H1 (cell line): ENCODE measurements around the gene TIMM10B. TPM values are rescaled to one million over a fixed set of nuclear protein-coding genes. Genes with fewer than 3 reads are reported as not detected.

ENCODE experiments used
- CTCF ChIA-PET: fragments of 300-600 bp; sonication (Branson Sonifier 250); formaldehyde crosslinking; loops from one replicate; lab custom pipeline; 2021; ENCODE audit not compliant: partially characterized antibody; lab: Charles Lee
- POLR2A ChIA-PET: fragments of 300-600 bp; sonication (Branson Sonifier 250); formaldehyde crosslinking; loops from one replicate; lab custom pipeline; 2021; ENCODE audit warnings: inconsistent platforms; ENCODE audit not compliant: partially characterized antibody; lab: Charles Lee
- DNase-seq, 2 experiments: peaks; one replicate each; pipeline versions ENCODE4 v3.0.0 to v3.0.0-alpha.2; 2010 to 2022; ENCODE audit warnings: low spot score in 2 of 2, low read depth in 1 of 2, mixed read lengths in 1 of 2
- FAIRE-seq: peaks from 2 replicates; lab custom pipeline; 2011; peaks lifted over from hg19 to GRCh38; lab: Jason Lieb, UNC
- H2AFZ ChIP-seq: 2 replicates; pipeline ENCODE4 v1.8.1; 2012; ENCODE audit warnings: low read length, inconsistent platforms
- H2AK5ac ChIP-seq: 2 replicates; pipeline ENCODE4 v1.6.1; 2013; ENCODE audit warnings: low read depth, low read length
- H2BK120ac ChIP-seq: replicated peaks from 2 replicates; pipeline ENCODE3; 2013; ENCODE audit warnings: low read depth, low read length, inconsistent platforms
- H2BK12ac ChIP-seq: 2 replicates; pipeline ENCODE4 v1.6.1; 2013; ENCODE audit warnings: low read depth, low read length
- H2BK15ac ChIP-seq: 2 replicates; pipeline ENCODE4 v1.6.1; 2013; ENCODE audit warnings: low read length
- H2BK20ac ChIP-seq: 2 replicates; pipeline ENCODE4 v1.6.1; 2013; ENCODE audit warnings: low read length
- H2BK5ac ChIP-seq: 2 replicates; pipeline ENCODE4 v1.6.1; 2013; ENCODE audit warnings: low read depth, low read length
- H3K14ac ChIP-seq: 2 replicates; pipeline ENCODE4 v1.6.1; 2013; ENCODE audit warnings: inconsistent platforms; ENCODE audit not compliant: insufficient read length
- H3K18ac ChIP-seq: 2 replicates; pipeline ENCODE4 v1.6.1; 2013; ENCODE audit warnings: low read length; ENCODE audit errors: extremely low read depth
- H3K23ac ChIP-seq: 2 replicates; pipeline ENCODE4 v1.6.1; 2013; ENCODE audit warnings: inconsistent platforms; ENCODE audit not compliant: insufficient read length
- H3K23me2 ChIP-seq: 2 replicates; pipeline ENCODE4 v1.6.1; 2013; ENCODE audit warnings: low read depth, low read length
- H3K27ac ChIP-seq: 2 replicates; pipeline ENCODE4 v1.6.1; 2011; ENCODE audit warnings: low read depth, low read length, inconsistent platforms
- H3K27me3 ChIP-seq, 4 experiments: replicated peaks in 1 of 4; 1 replicate in 1 of 4; 2 replicates in 3 of 4; pipeline versions ENCODE4 v1.6.1 to v1.8.1; 2011 to 2013; ENCODE audit warnings: low read length in 3 of 4, mild to moderate bottlenecking in 3 of 4, inconsistent platforms in 2 of 4, mixed read lengths in 2 of 4, moderate library complexity in 1 of 4; ENCODE audit not compliant: control insufficient read depth in 3 of 4, insufficient read depth in 3 of 4; ENCODE audit errors: extremely low read depth in 1 of 4
- H3K36me3 ChIP-seq, 4 experiments: 2 replicates each; pipeline versions ENCODE4 v1.6.1 to v1.8.1; 2011 to 2013; ENCODE audit warnings: mild to moderate bottlenecking in 4 of 4, low read length in 3 of 4, moderate library complexity in 2 of 4, control low read depth in 1 of 4, inconsistent platforms in 1 of 4; ENCODE audit not compliant: insufficient read depth in 4 of 4, control insufficient read depth in 2 of 4
- H3K4ac ChIP-seq: replicated peaks from 2 replicates; pipeline ENCODE3; 2013; ENCODE audit warnings: low read length, low read depth, mixed read lengths, inconsistent platforms; ENCODE audit not compliant: insufficient read length
- H3K4me1 ChIP-seq, 4 experiments: replicated peaks in 1 of 4; 1 replicate in 1 of 4; 2 replicates in 3 of 4; pipeline versions ENCODE4 v1.6.1 to v1.8.1; 2011 to 2013; ENCODE audit warnings: low read length in 3 of 4, inconsistent platforms in 2 of 4, mixed read lengths in 1 of 4; ENCODE audit not compliant: insufficient read depth in 4 of 4, control insufficient read depth in 3 of 4
- H3K4me2 ChIP-seq, 2 experiments: 2 replicates each; pipeline versions ENCODE4 v1.6.1 to v1.8.1; 2011 to 2013; ENCODE audit warnings: low read depth in 2 of 2, low read length in 2 of 2, control low read depth in 1 of 2, inconsistent platforms in 1 of 2, mild to moderate bottlenecking in 1 of 2; ENCODE audit not compliant: insufficient read depth in 1 of 2
- H3K4me3 ChIP-seq, 4 experiments: fragments of 200-600, 300-600 bp in 1 of 4; sonication (generic), shearing (Covaris generic), sonication (Bioruptor Twin) in 1 of 4; 2 replicates each; pipeline versions ENCODE4 v1.5.1 to v1.8.1; 2011 to 2016; ENCODE audit warnings: low read length in 4 of 4, low read depth in 3 of 4, control low read depth in 2 of 4, inconsistent platforms in 2 of 4, mild to moderate bottlenecking in 2 of 4, mixed read lengths in 1 of 4, moderate library complexity in 1 of 4; ENCODE audit not compliant: insufficient read depth in 2 of 4; ENCODE audit errors: extremely low read depth in 1 of 4
- H3K56ac ChIP-seq: replicated peaks from 2 replicates; pipeline ENCODE3; 2013; ENCODE audit warnings: low read depth, mild to moderate bottlenecking, mixed read lengths, low read length, inconsistent platforms; ENCODE audit not compliant: insufficient read length
- H3K79me1 ChIP-seq: 2 replicates; pipeline ENCODE4 v1.6.1; 2013; ENCODE audit warnings: low read depth, low read length, control low read depth
- H3K79me2 ChIP-seq, 2 experiments: 2 replicates each; pipeline versions ENCODE4 v1.6.1 to v1.8.1; 2012 to 2013; ENCODE audit warnings: low read length in 2 of 2, mild to moderate bottlenecking in 2 of 2, inconsistent platforms in 1 of 2; ENCODE audit not compliant: insufficient read depth in 2 of 2, control insufficient read depth in 1 of 2
- H3K9ac ChIP-seq, 4 experiments: replicated peaks in 1 of 4; 1 replicate in 1 of 4; 2 replicates in 3 of 4; pipeline versions ENCODE4 v1.6.1 to v1.8.1; 2011 to 2013; ENCODE audit warnings: low read depth in 3 of 4, low read length in 3 of 4, control low read depth in 2 of 4, mild to moderate bottlenecking in 2 of 4, moderate library complexity in 2 of 4, inconsistent platforms in 1 of 4; ENCODE audit errors: extremely low read depth in 1 of 4
- H3K9me3 ChIP-seq, 2 experiments: 2 replicates each; pipeline versions ENCODE4 v1.6.1 to v1.8.1; 2012 to 2013; ENCODE audit warnings: mild to moderate bottlenecking in 2 of 2, moderate library complexity in 2 of 2, control low read depth in 1 of 2, inconsistent platforms in 1 of 2, low read depth in 1 of 2, low read length in 1 of 2, mixed read lengths in 1 of 2; ENCODE audit not compliant: insufficient read depth in 2 of 2
- H4K20me1 ChIP-seq, 2 experiments: replicated peaks in 1 of 2; 2 replicates each; pipeline versions ENCODE3 to v1.8.1; 2011 to 2013; ENCODE audit warnings: inconsistent platforms in 2 of 2, low read length in 2 of 2, mild to moderate bottlenecking in 1 of 2; ENCODE audit not compliant: insufficient read depth in 2 of 2, control insufficient read depth in 1 of 2
- H4K5ac ChIP-seq: 2 replicates; pipeline ENCODE4 v1.6.1; 2013; ENCODE audit warnings: low read length, low read depth, mixed read lengths, inconsistent platforms; ENCODE audit not compliant: insufficient read length
- H4K8ac ChIP-seq: 2 replicates; pipeline ENCODE4 v1.8.0; 2013; ENCODE audit warnings: mild to moderate bottlenecking, moderate library complexity, low read length, inconsistent platforms; ENCODE audit not compliant: insufficient read depth; ENCODE audit errors: extremely low read depth
- H4K91ac ChIP-seq: replicated peaks from 2 replicates; pipeline ENCODE3; 2013; ENCODE audit warnings: low read length, mixed read lengths, inconsistent platforms; ENCODE audit not compliant: insufficient read length
- FOSL1 ChIP-seq: IDR thresholded peaks from 2 replicates; pipeline ENCODE4 v1.6.1; 2011; ENCODE audit warnings: mild to moderate bottlenecking, low read depth, low read length, moderate library complexity; ENCODE audit not compliant: insufficient read depth
- HDAC6 ChIP-seq: IDR thresholded peaks from one replicate; pipeline ENCODE4 v1.7.1; 2012; ENCODE audit warnings: low read depth, mild to moderate bottlenecking, inconsistent platforms, low read length, moderate library complexity
- KDM1A ChIP-seq: fragments of 200-600, 300-600 bp; sonication (generic); IDR thresholded peaks from 2 replicates; pipeline ENCODE4 v1.7.1; 2016; ENCODE audit warnings: mild to moderate bottlenecking, low read length, borderline replicate concordance
- POLR2A ChIP-seq, 2 experiments: IDR thresholded peaks; 1 replicate in 1 of 2; 2 replicates in 1 of 2; pipeline ENCODE4 v1.6.1; 2011; ENCODE audit warnings: low read depth in 2 of 2, low read length in 2 of 2, mild to moderate bottlenecking in 2 of 2; ENCODE audit errors: control extremely low read depth in 1 of 2
- SIN3A ChIP-seq, 2 experiments: IDR thresholded peaks in 1 of 2; conservative IDR thresholded peaks in 1 of 2; 2 replicates each; pipeline ENCODE4 v1.6.1; 2011 to 2012; ENCODE audit warnings: low read length in 2 of 2, improper control_type of control experiment in 1 of 2, low read depth in 1 of 2, mild to moderate bottlenecking in 1 of 2
- SIX5 ChIP-seq: IDR thresholded peaks from 2 replicates; pipeline ENCODE4 v1.6.1; 2011; ENCODE audit warnings: mild to moderate bottlenecking, low read depth, low read length
- SP4 ChIP-seq: IDR thresholded peaks from 2 replicates; pipeline ENCODE4 v1.6.1; 2012; ENCODE audit warnings: low read length, inconsistent platforms
- TCF12 ChIP-seq: IDR thresholded peaks from 2 replicates; pipeline ENCODE4 v1.6.1; 2011; ENCODE audit warnings: low read depth, mild to moderate bottlenecking, low read length
- WGBS, 2 experiments: shearing (Covaris generic) in 1 of 2; methylation state at CpG; one replicate each; pipeline versions ENCODE4 v1.1.6 to v1.1.7; 2013 to 2015; ENCODE audit warnings: low lambda C conversion rate in 2 of 2, mixed read lengths in 2 of 2, inconsistent platforms in 1 of 2, low coverage in 1 of 2, missing lambda C conversion rate in 1 of 2; ENCODE audit not compliant: insufficient replicate concordance in 2 of 2, insufficient coverage in 1 of 2, insufficient read length in 1 of 2; ENCODE audit errors: extremely low coverage in 1 of 2, missing lambda C conversion rate in 1 of 2; 5-methylcytosine and 5-hydroxymethylcytosine counted together
- polyA plus RNA-seq, 7 experiments: library from polyadenylated mRNA; depleted of rRNA in 3 of 7; stranded (reverse) in 5 of 7; unstranded in 2 of 7; fragments of >200 nt in 5 of 7; fragments of 200-250 nt in 2 of 7; gene quantifications; 1 replicate in 5 of 7; 2 replicates in 1 of 7; 4 replicates in 1 of 7; pipeline versions ENCODE4 v1.2.1 to v1.2.3, GENCODE V29; 2011 to 2013; ENCODE audit warnings: missing spikeins in 2 of 7, mixed read lengths in 2 of 7
- total RNA-seq: library from RNA; stranded (reverse); fragmentation: NEBNext Ultra II Directional; extraction: Animal tissue kit (Norgen Biotek cat#: 25700); gene quantifications from 2 replicates; pipeline ENCODE4 v1.2.1, GENCODE V29; 2021
- TF ChIP-seq, protein P1 (sequence below), 3 experiments: IDR thresholded peaks; 1 replicate in 2 of 3; 2 replicates in 1 of 3; pipeline versions ENCODE4 v1.5.1 to v1.6.1; 2011; ENCODE audit warnings: low read length in 3 of 3, mild to moderate bottlenecking in 3 of 3, inconsistent platforms in 2 of 3, low read depth in 1 of 3, moderate library complexity in 1 of 3; ENCODE audit not compliant: insufficient read depth in 1 of 3; ENCODE audit errors: control extremely low read depth in 1 of 3

The TIMM10B gene
- total and polyA plus RNA-seq, 2 of the 8 experiments (the other 6 are each of a cell fraction or from before 2014, with no cell fraction given) = 38.2 to 47.8 TPM

DNA sequence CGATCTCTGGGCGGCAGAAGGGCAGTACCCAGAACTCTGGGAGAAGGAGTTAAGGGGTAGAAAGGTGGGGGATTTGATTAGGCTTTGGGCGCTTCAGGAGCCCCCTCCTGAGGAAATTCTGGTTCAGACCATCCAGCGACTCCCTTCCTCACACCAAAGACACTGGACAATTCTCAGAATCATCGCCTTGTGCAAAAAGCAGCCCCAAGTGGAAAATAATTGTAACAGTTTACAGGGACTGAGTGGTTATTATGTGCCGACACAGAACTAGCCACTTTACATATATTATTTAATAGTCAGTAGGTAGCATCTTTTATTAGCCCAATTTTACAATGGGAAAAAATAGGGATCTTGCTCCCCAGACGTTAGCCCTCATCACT is 6.9 kb upstream of the TIMM10B start:
- H3K56ac ChIP-seq = peak overlapping the region; percentile 9
- no peak overlapping the region for H2AK5ac ChIP-seq
- H3K27ac ChIP-seq = no peak overlapping the region
- H4K91ac ChIP-seq = no peak overlapping the region
- no peaks in the 10 kb centered on the region; a peak in 1 of 7 replicates for H3K27me3 ChIP-seq
- H3K79me1 ChIP-seq = no peaks in the 10 kb centered on the region
- FAIRE-seq (no peak), DNase-seq (no peak)
- no peaks in the 10 kb centered on the region for H3K79me2 ChIP-seq
- H2BK120ac ChIP-seq = no peak overlapping the region
- no peak overlapping the region for H2BK12ac ChIP-seq
- H3K4me1 ChIP-seq = peaks cover 8 to 18% (median 12%) of the 10 kb centered on the region in 4 experiments
- peaks cover 1 to 6% of the 10 kb centered on the region in 2 experiments for H4K20me1 ChIP-seq
- H2BK15ac ChIP-seq = 0 out of 2 replicates have a peak overlapping the region, but pooled peaks have one; percentile 33
- H3K9ac ChIP-seq = peak overlapping the region in 3 of 4 experiments; percentile 13 to 60 (median 57); a peak in 6 of 7 replicates
- peak overlapping the region; percentile 42; the same call in 1 of the 2 replicates for H2BK5ac ChIP-seq
- TF ChIP-seq KDM1A (no peak), SIN3A (conservative IDR thresholded peaks at IDR 0.05 in 1 of 2, IDR thresholded peaks at IDR 0.05 in 1 of 2; ENCODE audit: low read depth in 1 of 2, low read length in 2 of 2) (no peak), TCF12 (no peak), FOSL1 (no peak), HDAC6 (no peak), SP4 (no peak), POLR2A (IDR thresholded peaks at IDR 0.05; ENCODE audit: control extremely low read depth in 1 of 2, low read depth in 2 of 2, low read length in 2 of 2) (no peak), SIX5 (no peak)
- TF ChIP-seq, protein P1, sequence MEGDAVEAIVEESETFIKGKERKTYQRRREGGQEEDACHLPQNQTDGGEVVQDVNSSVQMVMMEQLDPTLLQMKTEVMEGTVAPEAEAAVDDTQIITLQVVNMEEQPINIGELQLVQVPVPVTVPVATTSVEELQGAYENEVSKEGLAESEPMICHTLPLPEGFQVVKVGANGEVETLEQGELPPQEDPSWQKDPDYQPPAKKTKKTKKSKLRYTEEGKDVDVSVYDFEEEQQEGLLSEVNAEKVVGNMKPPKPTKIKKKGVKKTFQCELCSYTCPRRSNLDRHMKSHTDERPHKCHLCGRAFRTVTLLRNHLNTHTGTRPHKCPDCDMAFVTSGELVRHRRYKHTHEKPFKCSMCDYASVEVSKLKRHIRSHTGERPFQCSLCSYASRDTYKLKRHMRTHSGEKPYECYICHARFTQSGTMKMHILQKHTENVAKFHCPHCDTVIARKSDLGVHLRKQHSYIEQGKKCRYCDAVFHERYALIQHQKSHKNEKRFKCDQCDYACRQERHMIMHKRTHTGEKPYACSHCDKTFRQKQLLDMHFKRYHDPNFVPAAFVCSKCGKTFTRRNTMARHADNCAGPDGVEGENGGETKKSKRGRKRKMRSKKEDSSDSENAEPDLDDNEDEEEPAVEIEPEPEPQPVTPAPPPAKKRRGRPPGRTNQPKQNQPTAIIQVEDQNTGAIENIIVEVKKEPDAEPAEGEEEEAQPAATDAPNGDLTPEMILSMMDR (IDR thresholded peaks at IDR 0.05; ENCODE audit: control extremely low read depth in 1 of 3, insufficient read depth in 1 of 3, low read depth in 1 of 3, low read length in 3 of 3) = no peak
- no peak overlapping the region for H3K14ac ChIP-seq
- H4K5ac ChIP-seq = no peak overlapping the region
- no peak overlapping the region for H3K4ac ChIP-seq
- CTCF ChIA-PET = interaction anchor here (0.8 to 7.0 kb wide), 12 partner anchors 23 to 173 kb away, joined by 3 to 69 read pairs (median 6); partner anchors contain the start of genes APBB1, DNHD1 and HPX
- POLR2A ChIA-PET = interaction anchor here (0.8 to 2.6 kb wide), 12 partner anchors 10 to 156 kb away, joined by 3 to 12 read pairs (median 4); partner anchors contain the start of genes APBB1, DNHD1 and HPX
- H4K8ac ChIP-seq = peak overlapping the region; percentile 81; the same call in 1 of the 2 replicates
- H2AFZ ChIP-seq = peak overlapping the region; percentile 24; the same call in 1 of the 2 replicates
- peaks cover 13 to 31% (median 24%) of the 10 kb centered on the region in 4 experiments for H3K36me3 ChIP-seq
- 32% methylated on average over 7 of the region's 7 CpGs; no CpG with 5 or more reads in 1 of the 2 experiments for WGBS, 2 experiments
- H3K9me3 ChIP-seq = no peaks in the 10 kb centered on the region
- peak overlapping the region; percentile 71 to 80 for H3K4me2 ChIP-seq
- no peak overlapping the region for H2BK20ac ChIP-seq
- peak overlapping the region; percentile 56; the same call in 1 of the 2 replicates for H3K18ac ChIP-seq
- peaks cover 10% of the 10 kb centered on the region; the same call in 1 of the 2 replicates for H3K23me2 ChIP-seq
- peak overlapping the region; percentile 42 to 97 (median 53) for H3K4me3 ChIP-seq
- H3K23ac ChIP-seq = no peak overlapping the region
